ENCODE data around the gene SEZ6L. TPM values are rescaled to one million over a fixed set of nuclear protein-coding genes. Genes with fewer than 3 reads are reported as not detected.

The SEZ6L gene
- total RNA-seq, 1 experiment from 2014 or later, result not detected

DNA sequence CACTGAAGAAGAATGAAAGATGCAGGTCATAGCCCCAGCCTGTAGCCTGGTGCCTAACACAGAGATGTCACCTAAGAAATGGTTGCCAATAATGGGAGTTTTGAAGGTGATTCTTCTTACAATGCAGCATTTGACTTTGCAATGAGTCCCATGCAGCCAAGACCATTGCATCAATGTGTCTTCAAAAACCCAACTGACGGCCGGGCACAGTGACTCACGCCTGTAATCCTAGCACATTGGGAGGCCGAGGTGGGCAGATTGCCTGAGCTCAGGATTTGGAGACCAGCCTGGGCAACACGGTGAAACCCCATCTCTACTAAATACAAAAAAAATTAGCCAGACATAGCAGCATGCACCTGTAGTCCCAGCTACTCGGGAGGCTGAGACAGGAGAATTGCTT lies 170.5 kb downstream of the SEZ6L start (continued):
- TF ChIP-seq, protein P1, sequence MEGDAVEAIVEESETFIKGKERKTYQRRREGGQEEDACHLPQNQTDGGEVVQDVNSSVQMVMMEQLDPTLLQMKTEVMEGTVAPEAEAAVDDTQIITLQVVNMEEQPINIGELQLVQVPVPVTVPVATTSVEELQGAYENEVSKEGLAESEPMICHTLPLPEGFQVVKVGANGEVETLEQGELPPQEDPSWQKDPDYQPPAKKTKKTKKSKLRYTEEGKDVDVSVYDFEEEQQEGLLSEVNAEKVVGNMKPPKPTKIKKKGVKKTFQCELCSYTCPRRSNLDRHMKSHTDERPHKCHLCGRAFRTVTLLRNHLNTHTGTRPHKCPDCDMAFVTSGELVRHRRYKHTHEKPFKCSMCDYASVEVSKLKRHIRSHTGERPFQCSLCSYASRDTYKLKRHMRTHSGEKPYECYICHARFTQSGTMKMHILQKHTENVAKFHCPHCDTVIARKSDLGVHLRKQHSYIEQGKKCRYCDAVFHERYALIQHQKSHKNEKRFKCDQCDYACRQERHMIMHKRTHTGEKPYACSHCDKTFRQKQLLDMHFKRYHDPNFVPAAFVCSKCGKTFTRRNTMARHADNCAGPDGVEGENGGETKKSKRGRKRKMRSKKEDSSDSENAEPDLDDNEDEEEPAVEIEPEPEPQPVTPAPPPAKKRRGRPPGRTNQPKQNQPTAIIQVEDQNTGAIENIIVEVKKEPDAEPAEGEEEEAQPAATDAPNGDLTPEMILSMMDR (IDR thresholded peaks at IDR 0.05 in 2 of 3, conservative IDR thresholded peaks at IDR 0.05 in 1 of 3; ENCODE audit: borderline replicate concordance in 1 of 3, insufficient read depth in 1 of 3, low read depth in 2 of 3, low read length in 2 of 3), result no peak

DNA sequence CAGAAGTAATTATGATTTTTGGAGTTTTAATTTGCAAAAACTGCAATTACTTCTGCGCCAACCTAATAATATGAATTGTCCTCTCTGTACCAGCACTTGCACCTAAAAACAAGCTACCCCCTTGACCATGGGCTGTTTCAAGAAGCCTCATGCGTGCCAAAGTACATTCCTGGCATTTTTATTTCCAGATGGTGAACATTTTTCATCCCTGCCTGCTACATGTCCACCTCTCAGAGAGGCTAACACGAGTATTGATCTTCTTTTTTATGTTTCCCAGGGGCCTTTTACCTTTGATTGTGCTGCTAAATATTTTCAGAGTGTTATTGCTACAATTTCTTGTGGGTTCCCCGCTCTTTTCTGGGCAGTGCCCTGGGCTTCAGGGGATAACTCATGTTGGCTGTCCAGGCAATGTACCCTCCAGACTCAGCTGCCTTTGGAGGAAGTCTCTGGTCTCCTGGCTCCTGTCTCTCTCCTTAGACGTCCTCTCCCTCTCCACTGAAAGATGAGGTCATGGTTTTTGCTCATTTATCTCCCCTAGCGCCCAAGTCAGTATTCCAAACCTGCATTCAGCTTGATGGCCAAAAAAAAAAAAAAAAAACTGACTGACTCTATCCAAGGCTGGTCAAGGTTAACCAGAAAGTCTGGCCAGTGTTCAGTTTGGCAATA lies 173.6 kb downstream of the SEZ6L start:
- Histone ChIP-seq H3K27me3 (ENCODE audit: insufficient read depth, low read length) (peaks cover 81% of the 10 kb centered on the region), H3K79me2 (ENCODE audit: insufficient read depth, low read length) (no peaks in the 10 kb centered on the region), H4K20me1 (ENCODE audit: insufficient read depth) (no peaks in the 10 kb centered on the region), H3K4me1 (ENCODE audit: control insufficient read depth in 1 of 2, insufficient read depth in 2 of 2, low read length in 2 of 2) (no peaks in the 10 kb centered on the region), H3K9me3 (ENCODE audit: control insufficient read depth in 1 of 2, insufficient read depth in 1 of 2, low read depth in 1 of 2, low read length in 2 of 2) (no peaks in the 10 kb centered on the region), H3K9me2 (ENCODE audit: insufficient read depth) (no peaks in the 10 kb centered on the region), H3K9ac (ENCODE audit: low read length) (no peak overlapping the region), H2AFZ (ENCODE audit: low read depth, low read length, poor library complexity, severe bottlenecking) (no peak overlapping the region), H3K27ac (ENCODE audit: low read depth, low read length) (no peak overlapping the region), H3K4me2 (ENCODE audit: low read length) (no peak overlapping the region), H3K4me3 (replicated peaks in 1 of 2; ENCODE audit: low read depth in 1 of 2, low read length in 2 of 2) (no peak overlapping the region), H3K36me3 (ENCODE audit: control insufficient read depth in 1 of 2, insufficient read depth in 2 of 2, low read length in 2 of 2) (no peaks in the 10 kb centered on the region)
- no peak for TF ChIP-seq MAX (IDR thresholded peaks at IDR 0.05)
- intact Hi-C loops (cut with micrococcal nuclease), result no loop called here
- CTCF ChIA-PET, result interaction anchor here (1.5 kb wide), 1 partner anchor 12 kb away, joined by 4 read pairs; no protein-coding TSS in a partner anchor
- ATAC-seq, result no peak
- POLR2A ChIA-PET, result no interaction called here
- no TSS peak for BruUV-seq (replicated peaks)
- RAD21 ChIA-PET (ENCODE audit: low non-redundant PET in 1 of 2, low total read pairs in 2 of 2, uncharacterized antibody in 2 of 2, unreplicated experiment in 2 of 2), result no interaction called here
- no peak for DNase-seq (ENCODE audit: low read depth, low spot score)

DNA sequence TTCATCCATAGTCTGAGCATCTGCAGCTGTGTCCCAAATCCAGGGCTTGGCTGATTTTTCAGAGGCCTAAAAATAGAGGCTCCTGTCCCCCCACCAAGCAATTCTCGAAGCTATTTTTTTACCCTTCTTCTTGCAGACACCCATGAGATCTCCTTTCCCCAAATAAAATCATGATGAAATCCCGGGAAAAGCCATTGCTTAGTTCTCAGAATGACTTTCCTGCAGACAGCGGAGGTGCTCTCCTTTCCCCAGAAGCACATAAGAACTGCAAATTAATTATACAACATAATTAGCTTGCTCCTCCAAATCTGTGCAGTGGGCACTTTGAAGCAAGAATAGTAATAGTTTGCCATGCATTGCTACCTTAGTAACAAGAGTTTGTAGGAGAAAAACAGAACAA lies 176.2 kb downstream of the SEZ6L start:
- Histone ChIP-seq H3K4me3 (replicated peaks in 1 of 2; ENCODE audit: low read depth in 1 of 2, low read length in 2 of 2) (no peak overlapping the region), H3K9me2 (ENCODE audit: insufficient read depth) (no peaks in the 10 kb centered on the region), H3K9me3 (ENCODE audit: control insufficient read depth in 1 of 2, insufficient read depth in 1 of 2, low read depth in 1 of 2, low read length in 2 of 2) (no peaks in the 10 kb centered on the region), H3K4me1 (ENCODE audit: control insufficient read depth in 1 of 2, insufficient read depth in 2 of 2, low read length in 2 of 2) (no peaks in the 10 kb centered on the region), H3K79me2 (ENCODE audit: insufficient read depth, low read length) (no peaks in the 10 kb centered on the region), H2AFZ (ENCODE audit: low read depth, low read length, poor library complexity, severe bottlenecking) (no peak overlapping the region), H3K27me3 (ENCODE audit: insufficient read depth, low read length) (peaks cover 59% of the 10 kb centered on the region), H4K20me1 (ENCODE audit: insufficient read depth) (no peaks in the 10 kb centered on the region), H3K9ac (ENCODE audit: low read length) (no peak overlapping the region), H3K36me3 (ENCODE audit: control insufficient read depth in 1 of 2, insufficient read depth in 2 of 2, low read length in 2 of 2) (no peaks in the 10 kb centered on the region), H3K4me2 (ENCODE audit: low read length) (no peak overlapping the region), H3K27ac (ENCODE audit: low read depth, low read length) (no peak overlapping the region)
- ChIA-PET RAD21 (ENCODE audit: low non-redundant PET in 1 of 2, low total read pairs in 2 of 2, uncharacterized antibody in 2 of 2, unreplicated experiment in 2 of 2) (no interaction called here), POLR2A (no interaction called here), CTCF (interaction anchor here (1.9 kb wide), 1 partner anchor 15 kb away, joined by 6 read pairs; no protein-coding TSS in a partner anchor)
- no TSS peak for BruUV-seq (replicated peaks)
- intact Hi-C loops (cut with micrococcal nuclease), result no loop called here
- ATAC-seq (no peak), DNase-seq (ENCODE audit: low read depth, low spot score) (no peak)
- TF ChIP-seq ELF1 (IDR thresholded peaks at IDR 0.05; ENCODE audit: borderline replicate concordance, low read depth) (no peak), CBX3 (IDR thresholded peaks at IDR 0.05; ENCODE audit: low read depth) (no peak), RAD21 (IDR thresholded peaks at IDR 0.05; ENCODE audit: low read depth) (no peak), SP1 (IDR thresholded peaks at IDR 0.05; ENCODE audit: low read depth) (no peak), EZH2phosphoT487 (IDR thresholded peaks at IDR 0.05; ENCODE audit: borderline replicate concordance) (no peak), EZH2 (IDR thresholded peaks at IDR 0.05) (no peak), REST (IDR thresholded peaks at IDR 0.05; ENCODE audit: low read depth) (no peak), JUND (IDR thresholded peaks at IDR 0.05) (no peak), SRF (IDR thresholded peaks at IDR 0.05; ENCODE audit: low read depth) (no peak)

Measured in HCT116 (cell line).